HL-60/S4 treated with retinoic acid at 250 ng/mL for 4 days and 3 days (cell line): Measurements from ENCODE around the gene TM2D3.

ENCODE experiments used
- in situ Hi-C: fragments of 300-500 bp; cut with MboI; formaldehyde crosslinking; loops from 2 replicates; pipeline ENCODE4 v1.7.0; 2022; ENCODE audit warnings: low sequenced_read_pairs

Gene TM2D3

DNA sequence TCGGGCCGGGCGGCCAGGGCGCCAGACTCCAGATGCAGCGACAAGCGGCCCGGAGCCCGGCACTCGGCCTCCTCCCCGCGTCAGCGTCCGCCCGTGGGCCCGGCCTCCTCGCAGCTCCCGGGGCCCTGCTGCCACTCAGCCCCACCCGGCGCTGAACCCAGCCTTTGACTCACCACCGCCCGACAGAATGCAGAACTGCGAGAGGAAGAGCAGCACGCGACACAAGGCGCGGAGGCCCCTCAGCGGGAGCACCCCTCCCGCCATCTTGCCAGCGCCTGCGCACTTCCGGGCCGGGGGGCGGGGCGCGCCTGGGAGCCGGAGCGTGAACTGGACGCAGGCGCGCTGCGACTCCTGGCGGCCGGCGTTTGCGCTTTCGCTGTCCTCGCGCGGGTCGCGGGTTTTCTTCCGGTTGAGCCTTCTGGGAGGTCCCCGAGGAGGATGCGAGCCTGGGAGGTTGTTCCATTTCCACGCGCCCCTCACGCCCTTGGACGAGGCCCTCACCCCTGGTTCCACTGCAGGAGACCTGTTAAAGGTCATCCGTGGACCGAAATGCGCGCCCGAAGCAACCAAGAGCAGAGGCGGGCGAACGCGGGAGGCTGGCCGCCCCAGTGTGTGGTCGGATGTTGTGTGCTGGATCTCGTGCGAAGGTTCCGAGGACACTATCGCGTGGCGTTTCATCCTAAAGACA lies at the start of gene TM2D3:
Gene TM2D3, minus strand, starts transcription at position 284 of the 688 bp plus-strand sequence. Its CDS starts 20 bp downstream, at position 264.
- in situ Hi-C loops: loop anchor here (5.0 kb wide), 1 partner anchor 360 kb away; no protein-coding TSS in a partner anchor

DNA sequence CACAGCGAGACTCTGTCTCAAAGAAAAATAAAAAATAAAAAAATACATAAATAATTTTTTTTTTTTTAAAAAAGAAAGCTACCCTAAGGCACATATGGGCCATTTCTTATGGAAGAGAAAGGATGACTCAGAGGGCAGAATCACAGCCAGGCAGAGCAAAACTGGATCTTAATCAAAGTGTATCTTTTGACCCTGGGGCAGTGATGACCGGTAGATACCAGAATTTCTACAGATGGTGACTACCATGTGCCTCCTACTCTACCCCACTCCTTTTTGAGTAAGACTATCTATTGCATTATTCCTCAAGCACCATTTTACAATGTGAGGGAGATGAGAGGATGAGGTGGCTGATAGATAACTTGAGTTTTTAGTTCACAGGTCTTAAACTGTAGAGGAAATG lies 46.1 kb upstream of the TM2D3 start:
- in situ Hi-C loops: no loop called here

- in situ Hi-C loops: no loop called here
Observed at GRCh38 chr15:101697488-101697887, 45.3 kb upstream of the TM2D3 start.

DNA sequence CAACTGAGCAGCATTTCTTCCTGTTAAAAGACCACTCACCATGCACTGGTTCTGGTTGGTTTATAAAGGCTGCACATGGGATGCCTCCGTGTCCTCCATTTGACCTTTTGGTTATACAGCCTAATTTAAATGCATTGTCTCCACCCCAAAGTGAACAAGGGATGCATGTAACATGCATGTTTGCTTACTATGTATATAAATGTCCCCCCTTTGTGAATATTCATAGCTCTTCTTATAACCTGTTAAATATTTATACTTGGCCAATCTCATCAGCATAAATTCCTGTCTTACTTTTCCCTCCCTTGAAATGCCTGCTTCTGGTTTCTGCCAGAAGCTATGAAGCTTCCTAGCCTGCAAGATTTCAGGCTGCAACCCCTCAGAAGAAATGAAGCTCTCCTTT lies 44.6 kb upstream of the TM2D3 start:
- in situ Hi-C loops: no loop called here

GRCh38 chr15:101694261-101694660 lies 42.1 kb upstream of the TM2D3 start:
- in situ Hi-C loops: no loop called here

DNA sequence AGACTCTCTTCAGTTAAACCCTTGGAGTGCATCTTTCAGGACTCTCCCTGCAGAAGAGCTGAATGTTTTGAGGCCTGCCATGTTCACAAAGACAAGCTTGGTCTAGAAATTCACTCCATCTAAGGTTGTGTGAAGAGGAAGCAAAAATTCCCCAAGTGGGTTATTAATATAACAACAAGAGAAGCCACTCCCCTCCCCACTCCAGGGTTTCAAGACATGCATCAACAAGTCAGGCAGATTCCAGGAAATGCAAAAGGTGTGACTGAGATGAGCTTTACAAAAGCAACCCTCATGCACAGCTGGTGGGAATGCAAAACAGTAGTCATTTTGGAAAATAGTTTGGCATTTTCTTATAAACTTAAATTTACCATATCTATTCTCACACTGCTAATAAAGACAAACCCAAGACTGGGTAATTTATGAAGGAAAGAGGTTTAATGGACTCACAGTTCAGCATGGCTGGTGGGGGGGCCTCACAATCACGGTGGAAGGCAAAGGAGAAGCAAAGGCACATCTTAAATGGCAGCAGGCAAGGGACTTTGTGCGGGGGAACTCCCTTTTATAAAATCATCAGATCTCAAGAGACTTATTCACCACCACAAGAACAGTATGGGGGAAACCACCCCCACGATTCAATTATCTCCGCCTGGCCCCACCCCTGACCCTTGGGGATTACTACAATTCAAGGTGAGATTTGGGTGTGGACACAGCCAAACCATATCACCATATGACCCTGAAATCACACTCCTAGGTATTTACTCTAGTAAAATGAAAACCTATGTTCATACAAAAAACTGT lies 40.8 kb upstream of the TM2D3 start:
- in situ Hi-C loops: no loop called here

DNA sequence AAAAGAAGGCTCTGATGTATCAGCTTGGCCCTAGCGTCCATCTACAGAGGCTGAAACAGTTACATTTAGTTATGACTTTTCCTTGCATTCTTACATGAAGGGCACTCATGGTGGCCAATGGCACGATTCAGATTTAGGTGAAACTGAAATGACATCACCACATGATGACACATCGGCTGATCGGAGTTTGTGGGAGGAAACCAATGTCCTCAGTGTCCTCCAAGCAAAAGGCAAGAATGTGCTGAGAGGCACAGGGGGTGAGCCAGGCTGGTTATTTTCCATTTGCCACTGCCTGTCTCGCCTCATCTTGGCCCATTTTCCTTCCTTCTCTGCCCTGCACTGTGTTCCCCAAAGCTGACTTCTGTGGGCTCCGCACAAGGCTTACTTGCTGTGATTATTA lies 37.7 kb upstream of the TM2D3 start:
- in situ Hi-C loops: no loop called here

GRCh38 chr15:101686718-101687117 lies 34.5 kb upstream of the TM2D3 start:
- in situ Hi-C loops: no loop called here

DNA sequence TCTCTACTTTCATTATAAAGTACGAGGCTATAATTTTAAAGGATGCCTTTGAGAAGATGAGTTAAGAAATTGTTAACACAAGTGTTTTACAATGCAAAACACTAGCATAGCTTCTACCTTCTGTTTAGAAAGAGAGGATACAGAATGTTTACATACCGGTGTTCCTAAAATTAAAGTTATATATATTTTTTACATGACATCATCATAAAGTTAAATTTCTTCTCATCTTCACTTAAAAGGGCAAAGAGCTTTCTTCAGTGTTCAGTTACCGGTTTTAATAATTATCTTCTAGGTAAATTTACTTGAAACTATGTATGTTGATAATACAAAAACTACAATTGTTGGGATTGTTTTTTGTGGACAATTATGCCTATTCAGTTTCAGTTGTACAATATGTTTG lies 32.7 kb upstream of the TM2D3 start:
- in situ Hi-C loops: no loop called here

DNA sequence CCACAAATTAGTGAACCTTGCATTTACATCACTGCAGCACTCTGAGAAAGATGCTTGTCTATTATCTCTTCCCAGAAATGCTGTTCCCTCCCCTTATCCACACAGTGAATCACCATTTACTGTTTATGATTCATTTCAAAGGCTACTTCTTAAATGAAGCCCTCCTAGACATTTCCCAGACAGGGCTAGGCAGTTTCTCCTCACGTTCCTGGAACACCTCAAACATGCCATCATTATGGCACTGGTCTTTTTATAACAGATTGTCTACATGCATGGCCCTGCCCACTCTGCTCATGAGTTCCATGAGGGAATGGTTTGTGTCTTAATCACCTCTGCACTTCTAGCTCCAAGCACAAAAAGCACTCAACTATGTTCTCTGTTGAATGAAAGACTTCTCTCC lies 32.2 kb upstream of the TM2D3 start:
- in situ Hi-C loops: no loop called here

DNA sequence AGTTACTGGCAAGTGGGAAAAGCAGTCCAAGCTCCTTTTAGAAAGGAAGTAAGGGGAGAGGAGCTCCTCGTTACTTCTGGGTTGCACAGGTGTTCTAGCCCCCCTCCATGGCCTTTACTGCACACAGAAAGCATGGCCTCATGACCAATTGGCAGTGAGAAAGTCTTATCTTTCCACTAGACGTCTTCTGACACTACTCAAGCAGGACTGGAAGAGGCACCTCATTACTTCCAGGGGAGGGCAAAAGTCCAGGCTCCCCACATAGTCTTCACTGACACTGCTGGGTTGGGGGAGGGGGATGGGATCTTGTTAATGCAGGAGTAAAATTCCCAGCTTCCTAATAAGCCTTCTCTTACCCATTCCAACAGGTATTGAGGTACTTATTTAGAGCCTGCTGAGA lies 27.6 kb upstream of the TM2D3 start:
- in situ Hi-C loops: no loop called here

DNA sequence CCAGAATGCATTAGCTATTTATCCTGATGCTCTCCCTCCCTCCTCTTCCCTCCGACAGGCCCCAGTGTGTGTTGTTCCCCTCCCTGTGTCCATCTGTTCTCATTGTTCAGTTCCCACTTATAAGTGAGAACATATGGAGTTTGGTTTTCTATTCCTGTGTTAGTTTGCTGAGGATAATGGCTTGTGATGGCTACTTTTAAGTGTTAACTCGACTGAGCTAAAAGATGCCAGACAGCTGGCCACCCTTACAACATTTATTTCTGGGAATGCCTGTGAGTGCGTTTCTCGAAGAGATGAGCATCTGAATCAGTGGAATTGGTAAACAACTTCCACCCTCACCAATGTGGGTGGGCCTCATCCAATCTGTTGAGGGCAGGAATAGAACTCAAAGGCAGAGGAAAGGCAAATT lies 24.7 kb upstream of the TM2D3 start:
- in situ Hi-C loops: no loop called here

DNA sequence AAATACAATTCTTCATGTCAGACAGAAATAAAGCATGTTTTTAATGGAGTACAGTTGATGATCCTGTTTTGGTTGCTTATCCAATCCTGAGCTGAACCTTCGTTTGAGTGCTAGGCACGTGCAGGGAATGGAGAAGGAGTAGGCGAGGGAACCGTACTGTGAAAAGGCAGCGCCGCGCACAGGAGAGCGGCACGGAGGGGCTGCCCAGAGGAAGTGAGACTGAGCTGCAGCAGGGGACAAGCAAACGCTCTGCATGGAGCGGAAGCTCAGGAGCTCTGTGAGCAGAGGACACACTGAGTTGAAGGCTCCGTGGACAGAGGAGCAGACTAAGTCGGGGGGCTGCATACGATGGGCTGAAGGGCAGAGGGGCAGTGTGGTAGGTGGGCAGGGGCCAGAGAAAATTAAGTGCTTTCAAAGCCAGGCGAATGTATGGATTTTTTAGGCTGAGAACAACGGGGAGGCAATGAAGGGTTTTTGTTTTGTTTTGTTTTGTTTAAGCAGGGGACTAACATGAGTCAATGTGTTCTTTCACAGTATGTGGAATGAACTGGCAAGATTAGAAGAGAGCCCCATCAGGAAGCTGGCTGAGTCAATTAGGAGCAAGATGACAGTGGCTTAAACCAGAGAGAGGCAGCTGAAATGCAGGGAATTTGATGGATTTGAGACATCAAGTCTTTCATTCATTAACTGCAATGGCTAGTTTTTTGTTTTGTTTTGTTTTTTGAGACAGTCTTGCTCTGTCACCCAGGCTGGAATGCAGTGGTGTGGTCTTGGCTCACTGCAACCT lies 23.8 kb upstream of the TM2D3 start:
- in situ Hi-C loops: no loop called here

GRCh38 chr15:101675015-101675414 lies 22.8 kb upstream of the TM2D3 start:
- in situ Hi-C loops: no loop called here

GRCh38 chr15:101672298-101672697 lies 20.1 kb upstream of the TM2D3 start:
- in situ Hi-C loops: no loop called here

- in situ Hi-C loops: no loop called here
Observed at GRCh38 chr15:101669744-101670143, 17.6 kb upstream of the TM2D3 start.

DNA sequence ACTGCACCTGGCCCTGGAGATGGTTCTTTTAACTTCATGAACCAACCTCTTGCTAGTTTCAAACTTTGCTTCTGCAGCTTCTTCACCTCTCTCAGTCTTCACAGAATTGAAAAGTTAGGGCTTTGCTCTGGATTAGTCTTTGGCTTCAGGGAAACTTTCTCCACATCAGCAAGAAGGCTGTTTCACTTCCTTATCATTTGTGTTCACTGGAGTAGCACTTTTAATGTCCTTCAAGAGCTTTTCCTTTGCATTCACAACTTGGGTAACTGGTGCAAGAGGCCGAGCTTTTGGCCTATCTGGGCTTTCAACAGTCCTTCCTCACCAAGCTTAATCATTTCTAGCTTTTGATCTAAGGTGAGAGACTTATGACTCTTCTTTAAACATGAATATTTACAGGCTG lies 15.7 kb upstream of the TM2D3 start:
- in situ Hi-C loops: no loop called here

- in situ Hi-C loops: no loop called here
Observed at GRCh38 chr15:101664303-101664913, 12.2 kb upstream of the TM2D3 start.

GRCh38 chr15:101662203-101662602 lies 10.0 kb upstream of the TM2D3 start:
- in situ Hi-C loops: no loop called here

- in situ Hi-C loops: no loop called here
Observed at GRCh38 chr15:101660005-101660404, 7.8 kb upstream of the TM2D3 start.
